ENCODE results near the gene URI1.

URI1 gene

DNA sequence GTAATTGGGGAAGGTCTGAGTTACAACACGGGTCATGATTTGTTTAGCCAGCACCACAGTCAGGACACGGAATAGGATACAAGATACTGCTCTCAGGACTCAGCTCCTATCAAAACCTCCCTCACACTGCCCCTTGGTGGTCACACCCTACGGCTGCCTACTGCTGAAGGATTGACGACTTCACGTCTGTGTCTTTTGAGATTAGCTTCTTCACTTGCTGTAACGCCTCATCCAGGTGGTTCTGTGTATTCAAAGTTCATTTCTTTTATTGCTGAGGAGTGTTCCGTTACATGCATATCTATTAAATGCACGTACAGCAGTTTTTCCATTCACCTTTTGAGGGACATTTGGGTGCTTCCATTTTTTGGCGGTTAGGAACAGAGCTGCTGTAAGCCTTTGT, 46.3 kb downstream of the URI1 start:
- TF ChIP-seq Cebpa-rat (IDR thresholded peaks at IDR 0.05) = no peak
- H3K36me3 ChIP-seq = peaks cover 78% of the 10 kb centered on the region

GRCh38 chr19:29992233-29992867, 50.3 kb downstream of the URI1 start:
- no peaks in the 10 kb centered on the region for H3K4me1 ChIP-seq
- no peak overlapping the region for H3K27ac ChIP-seq
- no peak overlapping the region for H3K9ac ChIP-seq
- peak overlapping the region; percentile 38; the same call in 1 of the 2 replicates for H3K4me3 ChIP-seq
- peaks cover 90% of the 10 kb centered on the region for H3K36me3 ChIP-seq
- peaks cover 11% of the 10 kb centered on the region; the same call in 1 of the 2 replicates for H4K20me1 ChIP-seq
- no peak overlapping the region for H3K4me2 ChIP-seq
- no peaks in the 10 kb centered on the region for H3K27me3 ChIP-seq
- TF ChIP-seq Cebpa-rat (IDR thresholded peaks at IDR 0.05) = no peak
- H3K9me3 ChIP-seq = peaks cover 89% of the 10 kb centered on the region

More for the DNA sequence above, 46.3 kb downstream of the URI1 start:
- Histone ChIP-seq H3K9me3 (peaks cover 67% of the 10 kb centered on the region), H3K4me2 (no peak overlapping the region), H3K27ac (no peak overlapping the region), H3K27me3 (no peaks in the 10 kb centered on the region), H3K9ac (no peak overlapping the region), H3K4me3 (no peak overlapping the region), H3K4me1 (no peaks in the 10 kb centered on the region), H4K20me1 (peaks cover 26% of the 10 kb centered on the region)

GRCh38 chr19:29999490-29999889, 57.5 kb downstream of the URI1 start:
- no peak overlapping the region for H3K4me2 ChIP-seq
- no peaks in the 10 kb centered on the region for H3K27me3 ChIP-seq
- H3K9ac ChIP-seq = no peak overlapping the region
- peaks cover 57% of the 10 kb centered on the region for H3K9me3 ChIP-seq
- H3K27ac ChIP-seq = no peak overlapping the region
- H4K20me1 ChIP-seq = peaks cover 49% of the 10 kb centered on the region
- H3K4me3 ChIP-seq = no peak overlapping the region
- TF ChIP-seq Cebpa-rat (IDR thresholded peaks at IDR 0.05) = no peak
- H3K4me1 ChIP-seq = no peaks in the 10 kb centered on the region
- peaks cover 62% of the 10 kb centered on the region for H3K36me3 ChIP-seq

DNA sequence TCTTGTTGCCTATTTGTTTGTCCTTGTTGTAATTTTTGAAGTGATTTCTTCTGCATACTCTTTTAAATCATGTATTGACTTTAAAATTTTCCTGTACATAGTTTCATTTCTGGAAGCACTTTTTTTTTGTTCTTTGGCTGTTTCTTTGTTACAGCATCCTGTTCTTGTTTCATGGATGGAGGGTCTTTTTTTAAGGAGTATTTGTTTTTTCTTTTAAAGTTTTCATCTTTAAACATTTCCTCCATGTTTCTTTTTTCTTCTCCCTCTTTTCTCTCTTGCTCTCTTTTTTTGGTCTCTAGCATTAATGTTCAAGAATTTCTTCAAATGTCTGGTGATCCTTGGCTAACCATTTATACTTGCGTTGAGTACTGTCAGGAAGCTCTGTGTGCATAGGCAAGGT, 58.8 kb downstream of the URI1 start:
- Histone ChIP-seq H3K4me1 (peaks cover 2% of the 10 kb centered on the region), H3K27me3 (no peaks in the 10 kb centered on the region), H3K9ac (no peak overlapping the region), H3K36me3 (peaks cover 54% of the 10 kb centered on the region), H4K20me1 (peaks cover 49% of the 10 kb centered on the region), H3K9me3 (peaks cover 44% of the 10 kb centered on the region), H3K4me2 (no peak overlapping the region), H3K27ac (no peak overlapping the region), H3K4me3 (no peak overlapping the region)
- TF ChIP-seq Cebpa-rat (IDR thresholded peaks at IDR 0.05) = no peak

DNA sequence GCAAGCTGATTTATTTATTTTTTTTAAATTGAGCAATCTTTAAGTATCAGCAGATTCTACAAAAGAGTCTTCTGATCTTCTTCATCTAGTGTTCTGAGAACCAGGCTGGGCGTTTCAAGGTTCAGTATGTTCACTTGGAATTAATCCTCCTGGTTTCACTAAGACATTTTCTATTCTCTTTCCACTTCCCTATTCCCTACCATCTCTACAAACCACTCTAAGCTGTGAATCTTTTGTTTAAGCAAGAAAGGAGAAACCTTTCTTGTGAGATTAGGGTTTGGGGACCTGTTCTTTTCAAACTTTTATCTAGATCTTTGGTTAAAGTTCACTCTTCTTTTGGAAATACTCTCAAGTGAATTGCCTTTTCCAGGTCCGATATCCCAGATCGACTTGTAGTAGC, 59.3 kb downstream of the URI1 start:
- TF ChIP-seq Cebpa-rat (IDR thresholded peaks at IDR 0.05) = no peak
- no peak overlapping the region for H3K9ac ChIP-seq

GRCh38 chr19:30001791-30002190, 59.8 kb downstream of the URI1 start:
- H3K4me2 ChIP-seq = no peak overlapping the region
- no peak overlapping the region for H3K9ac ChIP-seq
- peaks cover 52% of the 10 kb centered on the region for H3K36me3 ChIP-seq
- peaks cover 7% of the 10 kb centered on the region for H3K4me1 ChIP-seq
- H3K27ac ChIP-seq = no peak overlapping the region
- TF ChIP-seq Cebpa-rat (IDR thresholded peaks at IDR 0.05) = no peak
- peaks cover 41% of the 10 kb centered on the region for H4K20me1 ChIP-seq
- H3K4me3 ChIP-seq = no peak overlapping the region
- peaks cover 34% of the 10 kb centered on the region for H3K9me3 ChIP-seq
- no peaks in the 10 kb centered on the region for H3K27me3 ChIP-seq

More for the DNA sequence above, 59.3 kb downstream of the URI1 start:
- Histone ChIP-seq H3K4me2 (no peak overlapping the region), H3K9me3 (peaks cover 39% of the 10 kb centered on the region), H3K4me1 (peaks cover 7% of the 10 kb centered on the region), H3K4me3 (no peak overlapping the region), H3K27ac (no peak overlapping the region), H4K20me1 (peaks cover 45% of the 10 kb centered on the region), H3K27me3 (no peaks in the 10 kb centered on the region), H3K36me3 (peaks cover 54% of the 10 kb centered on the region)

- Histone ChIP-seq H3K9me3 (peaks cover 23% of the 10 kb centered on the region), H3K4me2 (no peak overlapping the region), H4K20me1 (peaks cover 33% of the 10 kb centered on the region), H3K36me3 (peaks cover 51% of the 10 kb centered on the region), H3K27me3 (no peaks in the 10 kb centered on the region), H3K27ac (no peak overlapping the region), H3K9ac (no peak overlapping the region), H3K4me1 (peaks cover 7% of the 10 kb centered on the region), H3K4me3 (no peak overlapping the region)
- no peak for TF ChIP-seq Cebpa-rat (IDR thresholded peaks at IDR 0.05)
These were observed 61.8 kb downstream of the URI1 start for GRCh38 chr19:30003866-30004265.

DNA sequence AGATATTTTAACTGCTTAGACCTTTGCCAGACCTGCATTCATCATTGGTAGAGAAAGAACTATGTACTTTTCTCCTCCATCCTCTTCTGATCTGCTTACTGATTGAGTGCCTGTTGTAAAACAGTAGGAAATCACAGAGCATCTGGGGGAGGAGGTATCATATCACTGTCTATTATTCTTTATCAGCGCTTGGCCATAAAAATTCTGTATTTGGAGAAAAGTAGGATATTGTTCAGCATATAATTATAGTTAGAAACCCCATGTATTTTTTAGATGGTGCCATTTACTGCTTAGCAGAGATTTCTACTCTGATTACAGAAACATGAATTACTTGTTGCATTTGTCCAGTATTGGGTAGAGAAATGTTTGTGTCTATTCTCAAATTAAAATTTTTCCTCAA, 62.4 kb downstream of the URI1 start:
- Histone ChIP-seq H3K9ac (no peak overlapping the region), H3K36me3 (peaks cover 52% of the 10 kb centered on the region), H4K20me1 (peaks cover 33% of the 10 kb centered on the region), H3K9me3 (peaks cover 18% of the 10 kb centered on the region), H3K4me3 (no peak overlapping the region), H3K27me3 (no peaks in the 10 kb centered on the region), H3K4me1 (peaks cover 7% of the 10 kb centered on the region), H3K4me2 (no peak overlapping the region), H3K27ac (no peak overlapping the region)
- no peak for TF ChIP-seq Cebpa-rat (IDR thresholded peaks at IDR 0.05)

DNA sequence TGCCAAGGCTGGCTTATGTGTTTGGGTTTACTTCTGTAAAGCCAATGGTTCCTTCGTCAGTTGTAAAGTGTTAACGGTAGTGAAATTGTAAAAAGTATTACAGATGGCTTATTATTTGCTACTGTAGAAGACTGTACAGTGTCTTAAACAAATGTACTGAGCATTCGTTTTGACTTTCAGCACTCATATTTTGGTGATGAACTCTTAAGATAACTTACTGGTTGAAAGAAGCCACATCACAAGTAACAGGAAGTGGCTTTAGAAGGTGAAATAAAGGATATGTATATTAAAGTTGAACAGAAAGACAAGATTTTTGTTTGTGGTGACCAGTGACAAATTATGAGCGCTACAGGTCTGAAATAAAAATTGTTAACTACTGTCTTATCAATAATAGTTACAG, 64.2 kb downstream of the URI1 start:
- Histone ChIP-seq H3K4me1 (peaks cover 7% of the 10 kb centered on the region), H4K20me1 (peaks cover 30% of the 10 kb centered on the region), H3K4me2 (no peak overlapping the region), H3K4me3 (no peak overlapping the region), H3K27ac (no peak overlapping the region), H3K36me3 (peaks cover 48% of the 10 kb centered on the region), H3K9me3 (0 out of 2 replicates have a peak, but pooled peaks cover under 1% of the 10 kb centered on the region), H3K27me3 (no peaks in the 10 kb centered on the region), H3K9ac (no peak overlapping the region)
- no peak for TF ChIP-seq Cebpa-rat (IDR thresholded peaks at IDR 0.05)

GRCh38 chr19:30008169-30008568, 66.1 kb downstream of the URI1 start:
- no peak for TF ChIP-seq Cebpa-rat (IDR thresholded peaks at IDR 0.05)
- H3K27ac ChIP-seq = no peak overlapping the region
- H3K36me3 ChIP-seq = peaks cover 60% of the 10 kb centered on the region
- H3K4me1 ChIP-seq = peaks cover 7% of the 10 kb centered on the region
- no peak overlapping the region for H3K4me2 ChIP-seq
- no peaks in the 10 kb centered on the region for H3K27me3 ChIP-seq
- H4K20me1 ChIP-seq = peaks cover 21% of the 10 kb centered on the region
- H3K4me3 ChIP-seq = no peak overlapping the region
- H3K9ac ChIP-seq = no peak overlapping the region
- no peaks in the 10 kb centered on the region for H3K9me3 ChIP-seq
